Stimulated activated CD8-positive, alpha-beta memory T cell treated with anti-CD3 and anti-CD28 coated beads, Interleukin-2, amount 100 ng/mL, for 48 hours (primary cell): ENCODE data around the gene ABCC8.

Experiments used
- DNase-seq, 2 donors: peaks; one replicate each; pipeline ENCODE4 v3.0.0-alpha.2; 2020; ENCODE audit warnings: low read depth in 2 of 2

Gene ABCC8

GRCh38 chr11:17471501-17471900 is 5.1 kb downstream of the ABCC8 start:
- DNase-seq = no peak

- DNase-seq = no peak
Measured at GRCh38 chr11:17469998-17470397, 6.6 kb downstream of the ABCC8 start.

DNA sequence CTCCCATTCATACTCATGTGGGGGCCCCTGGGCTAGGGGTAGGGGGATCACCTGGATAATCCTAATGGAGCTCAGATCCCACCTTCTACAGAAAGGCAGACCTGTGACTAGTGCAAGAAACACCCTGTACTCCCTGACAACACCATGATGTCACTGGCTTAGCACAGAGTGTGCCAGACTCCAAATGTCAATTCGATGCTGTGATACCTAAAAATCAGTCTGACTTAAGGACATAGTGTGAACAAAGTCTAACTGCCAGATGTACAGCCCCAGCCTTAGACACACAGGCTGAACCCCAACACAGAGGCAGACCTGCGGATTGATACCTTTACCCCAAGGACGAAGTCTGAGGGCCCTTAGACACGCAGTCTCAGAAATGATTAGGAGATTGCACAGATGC is 8.5 kb downstream of the ABCC8 start:
- no peak for DNase-seq

DNA sequence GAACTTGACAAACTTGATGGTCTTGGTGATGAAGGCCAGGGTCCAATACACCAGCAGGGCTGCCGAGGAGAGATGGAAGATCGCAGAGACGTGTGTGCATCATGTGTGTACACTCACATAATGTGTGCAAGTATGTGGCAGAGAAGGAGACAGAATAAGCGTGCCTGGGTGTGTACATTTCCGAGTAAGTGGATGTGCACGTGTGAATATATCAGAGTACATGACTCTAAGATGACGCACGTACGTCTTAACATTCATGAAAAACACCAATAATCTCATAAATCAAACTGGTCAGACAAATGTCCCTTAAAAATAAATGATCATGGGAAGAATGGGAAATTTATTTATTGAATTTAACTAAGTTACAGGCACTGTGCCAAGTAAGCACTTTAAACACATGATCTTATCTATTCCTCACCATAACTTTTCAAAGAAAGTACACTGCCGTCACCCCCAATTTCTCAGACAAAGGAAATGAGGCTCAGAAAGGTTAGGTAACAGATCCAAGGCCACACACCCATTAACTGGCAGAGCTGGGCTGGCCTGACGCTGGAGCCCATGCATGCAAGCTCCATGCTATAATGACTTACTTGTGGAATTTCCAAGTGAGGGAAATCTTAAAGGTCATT is 13.0 kb downstream of the ABCC8 start:
- DNase-seq = no peak

- DNase-seq = no peak
Measured at GRCh38 chr11:17462940-17463339, 13.7 kb downstream of the ABCC8 start.

DNA sequence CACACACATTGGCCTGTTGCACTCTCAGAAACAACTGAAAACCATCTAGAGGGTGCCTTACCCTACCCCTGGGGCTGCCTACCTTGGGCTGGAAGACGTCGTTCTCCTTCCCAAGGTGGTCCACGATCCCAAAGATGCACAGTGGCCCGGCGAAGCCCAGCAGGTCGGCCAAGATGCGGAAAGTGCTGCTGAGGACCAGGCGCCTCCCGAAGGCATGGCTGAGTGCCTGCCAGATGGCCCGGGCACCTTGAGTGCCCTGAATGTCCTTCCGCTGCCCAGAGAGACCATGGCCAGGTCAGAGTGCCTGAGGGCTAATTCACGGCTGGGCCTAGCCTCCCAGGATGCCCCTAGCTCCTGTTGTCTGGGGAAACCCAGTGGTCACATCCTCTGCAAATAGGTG is 16.2 kb downstream of the ABCC8 start:
- DNase-seq = no peak

- DNase-seq = no peak
Measured at GRCh38 chr11:17459236-17459896, 17.3 kb downstream of the ABCC8 start.

GRCh38 chr11:17458268-17458667 is 18.4 kb downstream of the ABCC8 start:
- no peak for DNase-seq

- no peak for DNase-seq
Measured at GRCh38 chr11:17457396-17458173, 19.1 kb downstream of the ABCC8 start.

DNA sequence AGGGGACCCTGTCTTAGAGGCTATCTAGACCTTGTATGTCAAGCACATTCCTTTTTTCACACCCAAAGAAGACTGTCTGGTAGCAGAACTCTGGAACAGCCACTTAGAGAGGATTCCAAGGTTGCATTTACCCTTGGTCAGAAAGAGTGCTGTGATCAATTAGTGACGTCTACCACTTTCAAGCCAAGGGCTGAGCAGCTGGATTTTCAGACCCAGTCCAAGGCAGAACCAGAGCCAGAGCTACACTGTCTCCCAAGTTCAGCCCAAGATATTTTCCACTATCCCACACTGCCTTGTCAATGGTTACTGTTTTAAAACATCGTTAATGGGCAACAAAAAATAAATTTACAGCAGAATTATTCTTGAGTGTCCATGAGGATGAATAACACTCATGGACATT is 24.0 kb downstream of the ABCC8 start:
- no peak for DNase-seq

DNA sequence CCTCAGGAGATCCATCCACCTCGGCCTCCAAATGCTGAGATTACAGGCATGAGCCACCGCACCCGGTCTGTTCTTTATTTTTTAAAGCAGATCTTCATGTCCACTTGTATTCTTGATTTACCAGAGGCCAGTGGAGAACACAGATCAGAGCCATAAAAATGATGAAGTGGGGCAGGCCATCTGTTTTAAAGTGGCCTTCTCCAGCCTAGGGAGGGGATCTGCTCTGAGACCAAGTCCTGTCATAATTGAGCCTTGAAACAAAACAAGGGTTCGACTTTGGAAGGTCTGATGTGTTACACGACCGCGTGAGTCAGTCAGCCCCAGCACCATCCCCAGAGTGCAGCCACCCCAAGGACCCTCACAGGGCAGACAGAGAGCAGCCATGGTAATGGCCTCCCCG is 27.5 kb downstream of the ABCC8 start:
- no peak for DNase-seq

- DNase-seq = no peak
Measured at GRCh38 chr11:17446482-17446881, 30.2 kb downstream of the ABCC8 start.

- DNase-seq = no peak
Measured at GRCh38 chr11:17445240-17445795, 31.3 kb downstream of the ABCC8 start.

DNA sequence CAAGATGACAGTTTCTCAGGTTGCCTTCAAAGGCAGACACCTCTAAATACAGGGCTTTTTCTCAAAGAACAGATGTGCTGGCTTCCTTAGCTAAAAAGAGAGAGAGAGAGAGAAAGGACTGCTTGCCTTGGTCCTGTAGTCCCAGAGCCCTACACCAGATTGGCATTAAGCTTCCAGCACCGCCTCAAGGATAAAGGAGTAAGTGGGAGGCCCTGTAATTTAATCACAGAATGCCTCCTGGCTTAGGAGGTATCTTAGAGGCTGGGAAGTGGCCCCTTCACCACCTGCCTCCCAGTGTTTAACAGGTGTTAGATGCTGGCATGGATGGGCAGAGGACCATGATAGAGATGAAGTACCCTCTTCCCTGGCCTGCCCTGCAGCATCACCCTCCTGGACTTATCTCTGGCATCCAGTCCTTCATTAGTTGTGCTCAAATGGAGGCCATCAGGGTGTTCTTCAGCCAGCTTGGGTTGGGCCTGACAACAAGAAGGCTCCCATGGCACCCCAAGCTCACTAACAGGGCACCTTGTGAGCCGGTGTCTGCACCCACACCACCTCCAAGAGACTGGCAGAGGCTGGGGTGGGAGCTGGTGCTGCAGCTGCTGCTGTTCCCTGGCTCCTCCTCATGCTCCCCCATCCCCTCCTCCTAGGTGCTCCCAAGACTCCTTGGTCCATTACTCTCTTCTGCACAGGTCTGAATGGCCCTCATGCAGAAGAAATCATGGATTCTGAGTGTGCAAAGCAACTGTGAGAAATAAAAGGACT is 32.5 kb downstream of the ABCC8 start:
- DNase-seq = no peak

- no peak for DNase-seq
Measured at GRCh38 chr11:17443423-17443822, 33.2 kb downstream of the ABCC8 start.

GRCh38 chr11:17443000-17443399 is 33.6 kb downstream of the ABCC8 start:
- no peak for DNase-seq

GRCh38 chr11:17439316-17439782 is 37.3 kb downstream of the ABCC8 start:
- DNase-seq = no peak

GRCh38 chr11:17437366-17437765 is 39.3 kb downstream of the ABCC8 start:
- no peak for DNase-seq

DNA sequence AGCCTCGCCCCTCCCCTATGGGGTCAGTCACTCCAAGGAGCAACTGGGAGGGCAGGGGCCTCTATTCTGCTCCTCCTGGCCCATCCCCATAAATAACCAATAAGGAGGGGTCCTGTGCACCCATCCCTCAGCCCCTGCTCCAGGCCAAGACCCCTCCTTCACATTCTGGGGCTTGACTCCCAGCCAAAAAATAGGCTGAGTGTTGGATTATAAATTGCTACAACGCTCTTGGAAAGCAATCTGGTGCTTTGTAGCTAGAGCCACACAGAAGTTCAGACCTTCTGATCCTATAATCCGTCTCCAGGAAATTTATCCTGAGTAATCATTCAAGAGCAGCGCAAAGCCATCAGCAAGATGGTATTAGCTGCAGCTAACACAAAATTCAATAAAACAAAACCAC is 42.5 kb downstream of the ABCC8 start:
- DNase-seq = no peak

DNA sequence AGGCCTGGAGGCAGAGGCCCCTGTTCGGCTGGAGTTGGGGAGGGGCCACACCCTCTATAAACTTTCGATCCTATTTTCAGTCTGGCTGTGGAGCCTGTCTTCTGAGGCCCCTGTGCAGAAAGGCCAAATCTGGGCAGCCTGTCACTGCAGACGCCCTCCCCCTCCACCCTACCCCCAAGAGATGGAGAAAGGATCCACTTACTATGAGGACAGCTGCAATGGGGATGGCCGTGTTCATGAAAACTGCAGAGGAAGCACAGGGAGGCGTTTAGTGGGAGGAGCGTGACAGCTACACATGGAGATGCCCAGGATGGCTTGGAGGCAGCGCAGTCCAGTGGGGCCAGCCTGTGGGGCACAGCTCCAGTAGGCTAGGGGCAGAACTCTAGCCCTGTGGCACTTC is 44.6 kb downstream of the ABCC8 start:
- no peak for DNase-seq

GRCh38 chr11:17431139-17431538 is 45.5 kb downstream of the ABCC8 start:
- no peak for DNase-seq

DNA sequence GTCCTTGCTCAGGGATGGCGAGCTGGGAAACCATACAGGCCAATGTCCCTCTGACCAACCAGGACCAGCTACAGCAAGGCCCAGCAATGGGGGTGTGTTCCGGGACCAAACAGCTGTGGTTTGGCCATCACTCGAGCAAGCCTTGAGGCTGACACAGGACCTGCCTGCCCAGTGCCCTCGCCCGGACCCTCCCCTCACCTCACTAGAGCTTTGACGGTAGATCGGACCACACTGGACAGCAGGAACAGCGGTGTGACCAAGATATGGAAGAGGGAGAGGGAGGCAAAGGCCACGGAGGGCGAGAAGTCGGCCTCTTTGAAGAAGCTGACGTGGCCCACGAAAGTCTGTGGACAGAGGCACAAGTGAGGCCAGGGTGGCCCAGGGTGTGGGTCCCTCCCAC is 46.0 kb downstream of the ABCC8 start:
- no peak for DNase-seq
